ENCODE data around the gene STOX2.

- TF ChIP-seq TARDBP (IDR thresholded peaks at IDR 0.05) (no peak), BHLHE40 (IDR thresholded peaks at IDR 0.05; ENCODE audit: borderline replicate concordance) (no peak), ZNF384 (IDR thresholded peaks at IDR 0.05) (no peak), SP1 (IDR thresholded peaks at IDR 0.05) (no peak), L3MBTL2 (conservative IDR thresholded peaks at IDR 0.05) (no peak), PKNOX1 (IDR thresholded peaks at IDR 0.05) (peak; percentile 38; the same call in 1 of the 2 replicates), NFRKB (IDR thresholded peaks at IDR 0.05) (no peak), LEF1 (IDR thresholded peaks at IDR 0.05; ENCODE audit: borderline replicate concordance) (no peak)
Observed at GRCh38 chr4:183960046-183960420, 54.9 kb downstream of the STOX2 start.

Data from HEK293T (cell line).